ENCODE data around the gene ZNF22. TPM values are rescaled to one million over a fixed set of nuclear protein-coding genes. Genes with fewer than 3 reads are reported as not detected.

ZNF22 gene
- total RNA-seq, 6 experiments from 2014 or later: 10.3 to 25.2 (median 12.2) TPM

- Histone ChIP-seq H3K36me3 (peaks cover 0 to 3% (median 0%) of the 10 kb centered on the region in 4 donors), H3K27me3 (no peaks in the 10 kb centered on the region), H3K9me3 (no peaks in the 10 kb centered on the region), H3K4me1 (peaks cover 0 to 70% (median 31%) of the 10 kb centered on the region in 4 donors), H3K27ac (peak within 1 kb of the TSS; percentile 90 to 96 (median 93)), H3K4me3 (peak within 1 kb of the TSS; percentile 68 to 83 (median 81))
- intact Hi-C loops (cut with DNase I): no loop called here
- WGBS (ENCODE audit: insufficient coverage, low coverage, low lambda C conversion rate, missing lambda C conversion rate): 7% methylated on average over 3 of the region's 12 CpGs
- TF ChIP-seq CTCF (IDR thresholded peaks at IDR 0.05): peak in 2 of 4 donors; percentile 16 to 23
- peak; percentile 99 for TF ChIP-seq POLR2A (IDR thresholded peaks at IDR 0.05)
- peak; percentile 94 to 95 (median 94) for DNase-seq
- ATAC-seq: peak; percentile 30 to 65 (median 56)
Observed at GRCh38 chr10:44978570-44979280, 22.0 kb upstream of the ZNF22 start, which contains the start of gene DEPP1. TSS of gene DEPP1 (minus strand) at chr10:44978809. CDS start at chr10:44978030, 779 bp downstream.

- TF ChIP-seq CTCF (IDR thresholded peaks at IDR 0.05): no peak
- TF ChIP-seq POLR2A (IDR thresholded peaks at IDR 0.05): no peak
- peaks cover 0 to 3% (median 0%) of the 10 kb centered on the region in 4 donors for H3K36me3 ChIP-seq
- peak overlapping the region; percentile 90 to 96 (median 93) for H3K27ac ChIP-seq
- H3K4me3 ChIP-seq: peak overlapping the region in 2 of 3 donors; percentile 68 to 83
- H3K4me1 ChIP-seq: peaks cover 0 to 62% (median 30%) of the 10 kb centered on the region in 4 donors
- peak in 1 of 3 donors; percentile 49 for DNase-seq
- WGBS (ENCODE audit: insufficient coverage, low coverage, low lambda C conversion rate, missing lambda C conversion rate): 73% methylated on average over 10 of the region's 13 CpGs
- no peaks in the 10 kb centered on the region for H3K9me3 ChIP-seq
- H3K27me3 ChIP-seq: no peaks in the 10 kb centered on the region
- no peak for ATAC-seq
- intact Hi-C loops (cut with DNase I): no loop called here
Observed at GRCh38 chr10:44979281-44980191, 21.2 kb upstream of the ZNF22 start.

GRCh38 chr10:44980309-44981171 is 20.2 kb upstream of the ZNF22 start:
- Histone ChIP-seq H3K4me3 (no peak overlapping the region), H3K27me3 (no peaks in the 10 kb centered on the region), H3K9me3 (no peaks in the 10 kb centered on the region), H3K27ac (peak overlapping the region; percentile 90 to 96 (median 93)), H3K4me1 (peaks cover 0 to 67% (median 29%) of the 10 kb centered on the region in 4 donors), H3K36me3 (peaks cover 0 to 6% (median 2%) of the 10 kb centered on the region in 4 donors)
- intact Hi-C loops (cut with DNase I): no loop called here
- ATAC-seq: peak; percentile 32 to 62 (median 48)
- 30% methylated on average over 12 of the region's 14 CpGs for WGBS (ENCODE audit: insufficient coverage, low coverage, low lambda C conversion rate, missing lambda C conversion rate)
- peak in 2 of 3 donors; percentile 46 to 73 for DNase-seq
- TF ChIP-seq CTCF (IDR thresholded peaks at IDR 0.05): peak in 1 of 4 donors; percentile 37
- no peak for TF ChIP-seq POLR2A (IDR thresholded peaks at IDR 0.05)
